Hematopoietic multipotent progenitor cell treated with erythropoietin and hydrocortisone succinate and interleukin-3 and kit ligand, for 4 days (in vitro differentiated cells): ENCODE data around the gene TBXAS1.

Experiments used
- DNase-seq: peaks from one replicate; pipeline ENCODE4 v3.0.0-alpha.2; 2015

TBXAS1 gene

GRCh38 chr7:139829025-139829774 lies at the start of gene TBXAS1:
Gene TBXAS1, plus strand, starts transcription at chr7:139829264. Its CDS starts 127 bp downstream, at chr7:139829391.
- DNase-seq = peak; percentile 93

GRCh38 chr7:139782932-139783331 lies 46.1 kb upstream of the TBXAS1 start:
- no peak for DNase-seq

DNA sequence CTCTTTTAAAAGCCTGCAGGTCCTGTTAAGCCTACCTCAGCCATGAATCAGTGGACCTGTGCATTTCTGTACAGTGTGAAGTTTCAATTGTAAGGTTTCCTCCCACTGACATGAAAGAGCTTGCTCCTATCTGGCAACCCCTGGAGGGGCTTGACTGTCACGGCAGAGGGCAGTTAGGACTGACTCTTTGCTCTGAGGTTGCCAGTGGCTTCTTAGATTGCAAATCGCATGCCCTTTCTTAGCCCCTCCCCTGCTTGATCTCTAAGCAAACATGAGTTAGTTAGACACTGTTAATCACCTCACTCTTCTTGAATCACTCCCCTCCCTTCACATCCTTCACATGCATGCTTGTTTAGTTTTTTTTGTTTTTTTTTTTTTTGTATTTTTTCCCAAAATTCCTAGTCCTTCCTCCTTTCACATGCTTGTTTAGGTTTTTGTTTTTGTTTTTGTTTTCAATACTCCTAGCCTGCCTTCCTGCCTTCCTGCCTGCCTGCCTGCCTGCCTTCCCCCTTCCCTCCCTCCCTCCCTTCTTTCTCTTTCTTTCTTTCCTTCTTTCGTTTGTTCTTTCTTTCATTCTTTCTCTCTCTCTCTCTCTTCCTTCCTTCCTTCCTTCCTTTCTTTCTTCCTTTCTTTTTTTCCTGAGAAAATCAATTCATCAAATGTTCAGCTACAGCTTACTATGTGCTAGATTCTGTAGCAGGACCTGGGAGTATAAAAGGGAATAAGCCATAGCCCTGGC lies 45.2 kb upstream of the TBXAS1 start:
- DNase-seq = peak; percentile 77

DNA sequence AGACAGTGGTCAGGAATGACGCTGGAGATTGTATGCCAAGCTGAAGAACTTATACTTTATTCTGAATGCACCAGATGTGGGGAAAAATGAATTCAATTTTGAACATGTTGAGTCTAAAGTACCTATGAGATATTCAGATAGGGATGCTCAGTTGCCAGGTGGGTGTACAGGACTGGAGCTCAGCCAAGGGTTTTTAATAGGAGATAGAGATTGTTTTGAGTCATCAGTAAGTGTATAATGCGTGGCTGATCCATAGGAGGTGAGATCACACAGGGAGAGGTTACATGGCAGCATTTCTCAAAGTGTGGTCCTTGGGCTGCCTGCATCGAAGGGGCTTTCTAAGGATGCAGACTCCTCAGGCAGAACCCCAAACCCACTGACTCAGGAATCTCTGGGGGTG lies 44.4 kb upstream of the TBXAS1 start:
- no peak for DNase-seq

DNA sequence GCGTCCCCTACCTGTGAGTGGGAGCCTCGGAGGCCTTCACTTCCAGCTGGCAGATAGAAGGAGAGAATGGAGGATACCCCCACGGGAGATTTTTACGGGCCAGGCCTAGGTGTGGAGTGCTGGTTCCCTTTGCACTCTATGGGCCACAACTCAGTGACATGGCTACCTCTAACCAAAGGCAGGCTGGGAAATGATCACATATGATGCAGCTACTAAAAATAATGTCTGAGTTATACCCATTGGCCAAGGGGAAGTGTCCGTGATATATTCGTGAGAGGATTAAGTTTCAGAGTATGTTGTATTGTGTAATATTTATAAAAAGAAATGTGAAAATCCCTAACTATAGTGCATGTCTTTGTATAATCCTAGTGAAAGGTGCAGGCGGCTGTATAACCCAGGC lies 37.7 kb upstream of the TBXAS1 start:
- no peak for DNase-seq

- no peak for DNase-seq
Observed at GRCh38 chr7:139797607-139798006, 31.5 kb upstream of the TBXAS1 start.

- no peak for DNase-seq
Observed at GRCh38 chr7:139798221-139798620, 30.8 kb upstream of the TBXAS1 start.

GRCh38 chr7:139798892-139799291 lies 30.2 kb upstream of the TBXAS1 start:
- no peak for DNase-seq

- peak; percentile 61 for DNase-seq
Observed at GRCh38 chr7:139799586-139799985, 29.5 kb upstream of the TBXAS1 start.

DNA sequence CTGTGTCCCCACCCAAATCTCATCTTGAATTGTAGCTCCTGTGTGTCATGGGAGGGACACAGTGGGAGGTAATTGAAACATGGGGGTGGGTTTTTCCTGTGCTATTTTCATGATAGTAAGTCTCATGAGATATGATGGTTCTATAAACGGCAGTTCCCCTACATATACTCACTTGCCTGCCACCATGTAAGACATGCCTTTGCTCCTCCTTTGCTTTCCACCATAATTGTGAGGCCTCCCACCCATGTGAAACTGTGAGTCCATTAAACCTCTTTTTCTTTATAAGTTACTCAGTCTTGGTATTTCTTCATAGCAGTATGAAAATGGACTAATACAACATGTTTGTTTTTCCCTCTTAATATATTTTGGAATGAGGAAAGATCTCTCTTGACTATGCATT lies 24.5 kb upstream of the TBXAS1 start:
- no peak for DNase-seq

DNA sequence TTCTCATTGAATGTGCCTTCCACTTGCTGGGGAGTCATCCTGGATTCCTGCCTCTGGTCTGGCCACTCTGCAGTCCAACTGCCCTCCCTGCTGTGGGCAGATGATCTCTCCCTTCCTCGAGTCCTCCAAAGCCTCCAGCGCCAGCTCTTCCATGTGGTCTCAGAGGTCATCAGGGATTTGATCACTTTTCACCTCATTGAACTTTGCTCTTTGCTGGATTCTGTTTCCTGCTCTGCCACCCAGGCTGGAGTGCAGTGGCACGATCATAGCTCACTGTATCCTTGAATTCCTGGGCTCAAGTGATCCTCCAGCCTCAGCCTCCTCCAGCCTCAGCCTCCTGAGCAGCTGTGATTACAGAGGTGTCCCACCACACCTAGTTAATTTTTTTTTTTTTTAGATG lies 22.1 kb upstream of the TBXAS1 start:
- no peak for DNase-seq

GRCh38 chr7:139808427-139808826 lies 20.6 kb upstream of the TBXAS1 start:
- DNase-seq = no peak

DNA sequence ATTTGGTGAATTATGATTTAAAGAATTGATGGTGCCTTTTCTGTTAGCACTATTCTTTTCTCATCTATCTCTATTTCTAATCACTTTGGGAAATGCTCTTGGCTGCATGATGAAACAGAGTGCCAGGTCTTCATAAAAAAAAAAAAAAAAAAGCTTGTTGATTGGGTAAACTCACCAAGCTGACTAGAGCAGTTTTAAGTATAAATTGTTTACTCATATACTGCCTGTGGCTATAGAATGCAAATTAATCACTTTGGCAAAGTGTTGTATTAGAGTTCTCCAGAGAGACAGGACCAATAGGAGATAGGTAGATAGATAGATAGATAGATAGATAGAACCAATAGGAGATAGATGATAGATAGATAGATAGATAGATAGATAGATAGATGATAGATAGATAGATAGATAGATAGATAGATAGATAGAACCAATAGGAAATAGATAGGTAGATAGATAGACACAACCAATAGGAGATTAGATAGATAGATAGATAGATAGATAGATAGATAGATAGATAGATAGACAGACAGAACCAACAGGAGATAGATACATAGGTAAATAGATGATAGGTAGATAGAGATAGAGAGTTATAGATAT lies 20.1 kb upstream of the TBXAS1 start:
- no peak for DNase-seq

DNA sequence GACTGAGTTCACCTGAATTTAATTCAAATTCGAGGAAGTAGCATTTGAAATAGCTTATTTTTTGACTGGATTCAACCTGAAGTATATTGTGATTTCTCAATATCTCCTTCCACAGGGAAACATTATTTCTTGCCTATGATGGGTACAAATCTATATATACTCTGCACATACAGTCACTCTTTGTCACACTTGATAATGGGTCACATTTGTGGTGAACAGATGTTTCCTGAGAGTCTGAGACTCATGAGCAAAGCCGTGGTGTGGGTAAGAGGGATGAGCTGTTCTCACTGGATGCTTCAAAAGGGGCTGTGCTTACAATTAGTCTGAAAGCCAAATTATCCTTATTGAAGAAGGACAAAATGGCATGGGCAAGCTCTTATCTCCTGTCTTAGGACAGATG lies 18.0 kb upstream of the TBXAS1 start:
- peak; percentile 77 for DNase-seq

- DNase-seq = no peak
Observed at GRCh38 chr7:139813151-139813550, 15.9 kb upstream of the TBXAS1 start.

DNA sequence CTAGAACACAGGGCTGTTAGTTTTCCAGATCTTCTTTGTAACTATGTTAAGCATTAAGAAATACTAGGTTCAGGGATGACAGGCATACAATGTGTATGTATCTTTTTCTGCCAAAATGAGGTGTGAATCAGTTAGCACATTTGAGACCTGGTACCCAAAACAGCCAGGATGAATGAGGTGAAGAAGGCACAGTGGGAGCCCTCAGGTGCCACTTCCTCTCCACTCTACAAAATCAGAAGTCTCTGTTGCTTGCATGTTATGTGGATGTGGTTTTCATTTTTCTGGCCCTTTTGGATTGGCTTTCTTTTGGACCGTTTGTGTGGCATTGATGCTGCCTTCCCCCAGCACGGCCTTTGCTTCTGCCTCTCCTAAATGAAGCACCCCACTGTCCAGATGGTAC lies 15.4 kb upstream of the TBXAS1 start:
- DNase-seq = no peak

GRCh38 chr7:139817249-139817648 lies 11.8 kb upstream of the TBXAS1 start:
- peak; percentile 50 for DNase-seq

DNA sequence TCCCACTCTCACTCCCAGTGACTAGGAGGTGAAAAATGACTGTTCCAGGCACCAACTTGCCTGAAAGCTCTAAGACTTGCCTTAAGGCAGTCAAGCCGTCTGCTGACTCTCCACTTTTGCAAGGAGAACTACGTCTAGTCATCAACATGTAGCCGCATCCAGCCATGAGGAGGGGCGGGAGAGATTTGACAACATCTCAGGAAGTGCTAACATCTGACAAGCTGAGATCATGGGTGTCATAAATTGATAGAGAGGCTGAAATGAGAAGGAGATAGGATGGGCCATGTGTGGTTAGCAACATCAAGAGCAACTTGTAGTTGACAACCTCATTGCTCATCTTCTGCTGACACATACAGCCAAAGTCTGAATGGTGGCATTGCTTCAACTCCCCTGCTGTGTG lies 9.0 kb upstream of the TBXAS1 start:
- DNase-seq = peak; percentile 72

- peak; percentile 81 for DNase-seq
Observed at GRCh38 chr7:139821349-139822105, 7.5 kb upstream of the TBXAS1 start.

DNA sequence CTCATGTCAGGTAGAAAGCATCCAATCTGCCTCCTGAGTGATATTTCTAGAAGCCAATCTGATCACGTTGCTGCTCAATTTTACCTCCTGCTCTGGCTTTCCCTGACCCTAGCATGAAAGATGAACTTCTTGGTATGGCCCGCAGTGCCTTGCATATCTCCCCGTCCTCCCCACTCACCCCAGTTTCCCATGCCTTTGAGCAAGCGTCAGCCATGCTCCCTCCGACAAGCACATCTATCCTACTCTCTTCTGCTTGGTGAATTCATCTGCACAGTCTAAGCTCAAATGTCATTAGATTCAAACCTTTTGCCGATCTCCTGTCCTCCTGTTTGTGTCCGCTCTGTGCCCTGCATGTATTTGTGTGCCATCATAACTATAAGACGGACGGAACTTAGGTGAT lies 6.2 kb upstream of the TBXAS1 start:
- no peak for DNase-seq

DNA sequence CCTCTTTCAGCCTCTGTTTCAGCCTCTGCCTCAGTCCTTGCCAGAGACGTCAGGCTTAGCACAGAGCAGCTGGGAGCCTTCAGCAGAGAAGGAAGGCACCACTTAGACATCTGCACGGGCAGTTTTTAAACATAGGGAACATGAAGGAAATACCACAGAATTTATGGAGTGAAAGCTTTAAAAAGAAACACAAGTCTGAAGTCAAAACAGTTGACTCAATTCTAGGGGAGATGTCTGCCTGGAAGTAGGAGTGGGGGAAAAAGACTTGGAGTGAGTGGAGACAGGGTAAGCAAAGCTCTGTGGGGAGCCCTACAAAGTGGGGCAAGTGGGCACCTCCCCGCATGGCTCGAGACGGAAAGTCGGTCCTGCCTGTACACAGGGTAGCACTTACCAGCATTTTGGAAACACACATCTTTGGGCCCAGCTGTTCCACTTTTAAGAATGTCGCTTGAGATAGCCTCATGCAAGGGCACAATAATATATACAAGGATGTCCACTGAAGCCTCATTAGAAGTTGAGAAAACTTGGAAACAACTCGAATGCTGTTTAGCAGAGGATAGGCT lies 5.0 kb upstream of the TBXAS1 start:
- no peak for DNase-seq

GRCh38 chr7:139825666-139826290 lies 3.3 kb upstream of the TBXAS1 start:
- DNase-seq = peak; percentile 23
